Natural killer cell (primary cell): ENCODE results near the gene LDHD. TPM values are rescaled to one million over a fixed set of nuclear protein-coding genes. Genes with fewer than 3 reads are reported as not detected.

Experiments
- ATAC-seq, 3 donors: fragments of 150-1000 bp in 2 of 3; fragments of 200-7000 bp in 1 of 3; cut with Tn5 transposase; 1 replicate in 1 of 3; 2 replicates in 2 of 3; pipeline ENCODE4 v1.10.0; 2021; ENCODE audit warnings: mild to moderate bottlenecking in 2 of 3, moderate library complexity in 2 of 3
- DNase-seq, 2 donors: peaks; one replicate each; pipeline versions ENCODE4 v3.0.0 to v3.0.0-alpha.2; 2013 to 2021; ENCODE audit warnings: mixed read lengths in 1 of 2
- H3K27ac ChIP-seq: one replicate; pipeline ENCODE4 v1.5.1; 2013; ENCODE audit warnings: mild to moderate bottlenecking, low read length
- H3K27me3 ChIP-seq: one replicate; pipeline ENCODE4 v1.6.1; 2013; ENCODE audit warnings: low read length; ENCODE audit not compliant: control insufficient read depth, insufficient read depth
- H3K36me3 ChIP-seq: one replicate; pipeline ENCODE4 v1.6.1; 2013; ENCODE audit warnings: low read length; ENCODE audit not compliant: control insufficient read depth, insufficient read depth
- H3K4me1 ChIP-seq: one replicate; pipeline ENCODE4 v1.6.1; 2013; ENCODE audit warnings: low read length; ENCODE audit not compliant: control insufficient read depth, insufficient read depth
- H3K4me3 ChIP-seq: one replicate; pipeline ENCODE4 v1.5.1; 2013; ENCODE audit warnings: low read length
- H3K9me3 ChIP-seq: one replicate; pipeline ENCODE4 v1.6.1; 2013; ENCODE audit warnings: low read length; ENCODE audit not compliant: control insufficient read depth, insufficient read depth
- H3K27ac Mint-ChIP-seq, 2 donors: one replicate each; pipeline ENCODE4 v1.8.0; 2022; ENCODE audit warnings: mild to moderate bottlenecking in 2 of 2, mixed read lengths in 2 of 2, moderate library complexity in 1 of 2
- H3K27me3 Mint-ChIP-seq, 2 donors: one replicate each; pipeline ENCODE4 v1.8.0; 2022; ENCODE audit warnings: low read depth in 2 of 2, mixed read lengths in 2 of 2
- H3K36me3 Mint-ChIP-seq: one replicate; pipeline ENCODE4 v1.8.0; 2022; ENCODE audit warnings: mixed read lengths
- H3K4me1 Mint-ChIP-seq, 2 donors: one replicate each; pipeline ENCODE4 v1.8.0; 2022; ENCODE audit warnings: mixed read lengths in 2 of 2
- H3K4me3 Mint-ChIP-seq: one replicate; pipeline ENCODE4 v1.8.0; 2022; ENCODE audit warnings: mild to moderate bottlenecking, moderate library complexity, mixed read lengths
- H3K9me3 Mint-ChIP-seq, 2 donors: one replicate each; pipeline ENCODE4 v1.8.0; 2022; ENCODE audit warnings: mixed read lengths in 2 of 2
- CTCF ChIP-seq: fragments of 200-600 bp; IDR thresholded peaks from one replicate; pipeline ENCODE4 v1.8.0; 2022; ENCODE audit warnings: antibody characterized with exemption
- WGBS: methylation state at CpG from one replicate; pipeline ENCODE4 v1.1.7; 2013; ENCODE audit warnings: missing lambda C conversion rate; ENCODE audit not compliant: insufficient coverage; 5-methylcytosine and 5-hydroxymethylcytosine counted together
- intact Hi-C: fragments of 100-400 bp; cut with micrococcal nuclease; formaldehyde crosslinking; loops from one replicate; pipeline ENCODE4 v1.14.2; 2022
- total RNA-seq, 4 donors: library from RNA; stranded (reverse); fragments of 120-200 nt in 1 of 4; gene quantifications; one replicate each; pipeline versions ENCODE4 v1.2.3 to v1.2.4, GENCODE V29; 2013 to 2022

LDHD gene
- total RNA-seq, 3 donors from 2014 or later (not counting 1 experiment from before 2014, with no cell fraction given) = 0.12 to 1.3 TPM; not detected in 1

- no peak overlapping the region for H3K27ac ChIP-seq
- Mint-ChIP-seq H3K9me3 (no peaks in the 10 kb centered on the region), H3K4me3 (no peak overlapping the region), H3K4me1 (peaks cover 17 to 20% of the 10 kb centered on the region in 2 donors), H3K27me3 (peaks cover 22 to 25% of the 10 kb centered on the region in 2 donors), H3K27ac (no peak overlapping the region), H3K36me3 (no peaks in the 10 kb centered on the region)
- no peak for ATAC-seq
- intact Hi-C loops = no loop called here
- WGBS = 89% methylated on average over 8 of the region's 8 CpGs
- H3K4me1 ChIP-seq = peaks cover 30% of the 10 kb centered on the region
- H3K36me3 ChIP-seq = no peaks in the 10 kb centered on the region
- no peak for DNase-seq
- TF ChIP-seq CTCF = no peak
- no peak overlapping the region for H3K4me3 ChIP-seq
- no peaks in the 10 kb centered on the region for H3K9me3 ChIP-seq
- no peaks in the 10 kb centered on the region for H3K27me3 ChIP-seq
These were observed 53.0 kb downstream of the LDHD start for GRCh38 chr16:75063549-75064088.

DNA sequence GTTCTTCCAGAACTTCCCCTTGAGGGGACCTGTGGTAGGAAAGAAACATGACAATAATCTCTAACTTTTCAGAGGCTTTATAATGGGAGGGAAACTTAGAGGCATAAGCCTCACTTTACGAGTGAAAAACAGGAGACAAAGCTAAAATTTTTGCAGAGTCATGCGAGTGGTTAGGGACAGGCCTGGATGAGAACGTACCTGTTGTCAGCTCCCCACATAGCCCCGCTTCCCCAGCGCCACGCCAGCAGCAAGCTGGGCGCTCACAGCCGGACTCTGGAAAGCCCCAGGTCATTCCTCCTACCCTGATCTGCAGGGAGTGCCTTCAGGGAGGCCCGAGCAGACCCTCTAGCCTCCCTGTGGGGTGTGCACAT is 53.6 kb downstream of the LDHD start:
- intact Hi-C loops = no loop called here
- Histone ChIP-seq H3K4me1 (peaks cover 30% of the 10 kb centered on the region), H3K36me3 (no peaks in the 10 kb centered on the region), H3K4me3 (no peak overlapping the region), H3K27ac (no peak overlapping the region), H3K9me3 (no peaks in the 10 kb centered on the region), H3K27me3 (no peaks in the 10 kb centered on the region)
- Mint-ChIP-seq H3K4me3 (peak overlapping the region; percentile 15), H3K4me1 (peaks cover 17 to 20% of the 10 kb centered on the region in 2 donors), H3K9me3 (no peaks in the 10 kb centered on the region), H3K27me3 (peaks cover 22 to 25% of the 10 kb centered on the region in 2 donors), H3K36me3 (no peaks in the 10 kb centered on the region), H3K27ac (no peak overlapping the region)
- no peak for ATAC-seq
- WGBS = 83% methylated on average over 9 of the region's 9 CpGs
- no peak for TF ChIP-seq CTCF
- DNase-seq = no peak

DNA sequence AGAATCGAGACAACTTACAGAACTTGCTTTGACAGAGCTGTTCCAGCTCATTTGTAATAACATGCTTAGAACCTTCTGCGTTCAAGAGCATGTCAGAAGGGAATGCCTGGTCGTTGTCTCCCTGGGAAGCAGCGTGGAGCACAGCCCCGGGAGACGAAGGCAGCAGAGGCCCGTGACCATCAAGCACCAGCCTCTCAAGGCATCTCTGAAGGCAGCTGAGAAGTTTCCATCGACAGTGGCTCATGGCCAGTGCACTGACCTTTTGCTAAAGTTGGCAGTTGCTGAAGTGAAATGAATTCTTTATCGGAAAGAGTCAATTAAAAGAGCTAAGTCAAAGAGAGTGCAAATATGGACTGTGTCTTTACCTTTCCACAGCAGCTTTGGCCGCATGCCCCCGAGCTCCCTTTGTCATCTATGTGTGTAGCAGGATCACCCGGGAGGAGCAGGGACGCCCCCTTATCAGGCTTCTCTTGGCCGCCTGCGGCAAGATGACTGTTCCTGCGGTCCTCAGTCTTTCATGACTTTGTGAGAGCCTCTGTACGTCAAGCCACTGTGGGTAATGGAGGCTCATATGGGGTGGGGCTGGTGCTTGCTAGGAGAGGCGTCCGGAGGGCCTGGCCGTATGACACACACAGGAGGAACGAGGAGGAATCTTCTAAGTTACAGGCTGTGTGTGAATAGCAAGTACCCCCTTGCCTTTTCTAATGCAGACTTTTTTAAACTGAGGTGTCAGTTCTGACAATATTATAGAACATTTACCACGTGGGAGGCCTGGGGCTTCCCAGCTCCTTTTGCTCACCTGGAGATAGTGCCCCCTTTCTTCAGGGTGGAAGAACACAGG is 54.2 kb downstream of the LDHD start:
- H3K9me3 Mint-ChIP-seq = no peaks in the 10 kb centered on the region
- Histone ChIP-seq H3K36me3 (no peaks in the 10 kb centered on the region), H3K4me1 (peaks cover 30% of the 10 kb centered on the region), H3K9me3 (no peaks in the 10 kb centered on the region), H3K27me3 (no peaks in the 10 kb centered on the region), H3K27ac (no peak overlapping the region), H3K4me3 (no peak overlapping the region)
- ATAC-seq (no peak), DNase-seq (no peak)
- peaks cover 19 to 25% of the 10 kb centered on the region in 2 donors for H3K27me3 Mint-ChIP-seq
- H3K27ac Mint-ChIP-seq = no peak overlapping the region
- no peak for TF ChIP-seq CTCF
- no peaks in the 10 kb centered on the region for H3K36me3 Mint-ChIP-seq
- peaks cover 17 to 20% of the 10 kb centered on the region in 2 donors for H3K4me1 Mint-ChIP-seq
- intact Hi-C loops = no loop called here
- H3K4me3 Mint-ChIP-seq = peak overlapping the region; percentile 15
- WGBS = 91% methylated on average over 22 of the region's 22 CpGs

Other genes with a start within 250 kb of the LDHD start
- gene WDR59, start 131.7 kb downstream of the LDHD start, total RNA-seq = 10 to 100 TPM; 60.5 to 83.7 (median 73.2) TPM
- gene ZNRF1, start 117.8 kb downstream of the LDHD start, total RNA-seq = 1 to 10 TPM; 2.4 to 5.1 (median 3.4) TPM
- gene ZFP1, start 31.7 kb upstream of the LDHD start, total RNA-seq = 10 to 100 TPM in 2 of 3 donors, 1 to 10 TPM in 1; 9.0 to 16.2 (median 14.9) TPM
- gene CTRB2, start 90.4 kb upstream of the LDHD start, total RNA-seq = not detected
- gene CTRB1, start 102.2 kb upstream of the LDHD start, total RNA-seq = not detected
- gene BCAR1, start 134.8 kb upstream of the LDHD start, total RNA-seq = not detected